DOHH2 (cell line): ENCODE measurements around the gene QKI.

Experiments used
- H3F3A ChIP-seq: fragments of 200-600 bp; sonication (generic), shearing (Covaris generic); 2 replicates; pipeline ENCODE4 v1.6.0; 2016; ENCODE audit warnings: antibody characterized with exemption, mild to moderate bottlenecking; ENCODE audit not compliant: control insufficient read depth, insufficient read depth
- H3K27ac ChIP-seq: fragments of 200-600 bp; sonication (generic); 2 replicates; pipeline ENCODE4 v1.5.1; 2014; ENCODE audit warnings: low read depth, mild to moderate bottlenecking, low read length, moderate library complexity
- H3K27me3 ChIP-seq: fragments of 200-600 bp; sonication (generic); 2 replicates; pipeline ENCODE4 v1.6.1; 2014; ENCODE audit warnings: mild to moderate bottlenecking, low read length, mixed read lengths; ENCODE audit not compliant: control insufficient read depth
- H3K36me3 ChIP-seq: fragments of 200-600 bp; sonication (generic); 2 replicates; pipeline ENCODE4 v1.6.1; 2014; ENCODE audit warnings: mild to moderate bottlenecking, low read length, moderate library complexity, mixed read lengths; ENCODE audit not compliant: control insufficient read depth
- H3K4me1 ChIP-seq: fragments of 200-600 bp; sonication (generic); 2 replicates; pipeline ENCODE4 v1.6.1; 2014; ENCODE audit warnings: mild to moderate bottlenecking, low read length, mixed read lengths; ENCODE audit not compliant: control insufficient read depth
- H3K4me2 ChIP-seq: fragments of 200-600 bp; sonication (generic); 2 replicates; pipeline ENCODE4 v1.6.0; 2014; ENCODE audit warnings: mild to moderate bottlenecking, low read length, moderate library complexity
- H3K4me3 ChIP-seq: fragments of 200-600 bp; sonication (generic); 2 replicates; pipeline ENCODE4 v1.5.1; 2014; ENCODE audit warnings: mild to moderate bottlenecking, low read length, mixed read lengths
- H3K79me2 ChIP-seq: fragments of 200-600 bp; sonication (generic); 2 replicates; pipeline ENCODE4 v1.6.1; 2014; ENCODE audit warnings: mild to moderate bottlenecking, low read length, mixed read lengths; ENCODE audit not compliant: control insufficient read depth
- H3K9me2 ChIP-seq: fragments of 200-600 bp; sonication (generic); replicated peaks from 2 replicates; pipeline ENCODE4 v1.6.1; 2014; ENCODE audit warnings: mild to moderate bottlenecking, low read length, mixed read lengths; ENCODE audit not compliant: control insufficient read depth
- H3K9me3 ChIP-seq: fragments of 200-600 bp; sonication (generic); 2 replicates; pipeline ENCODE4 v1.6.1; 2014; ENCODE audit warnings: antibody characterized with exemption, low read length, mixed read lengths; ENCODE audit not compliant: control insufficient read depth, insufficient read depth
- H4K20me1 ChIP-seq: fragments of 200-600 bp; sonication (generic); 2 replicates; pipeline ENCODE4 v1.6.0; 2014; ENCODE audit warnings: low read depth, mild to moderate bottlenecking, antibody characterized with exemption, low read length, moderate library complexity; ENCODE audit not compliant: control insufficient read depth, insufficient read depth
- CTCF ChIP-seq: fragments of 200-600 bp; sonication (generic); IDR thresholded peaks from one replicate; pipeline ENCODE4 v1.5.1; 2014; ENCODE audit warnings: antibody characterized with exemption, mild to moderate bottlenecking, low read depth, low read length; ENCODE audit not compliant: poor library complexity, severe bottlenecking
- EZH2phosphoT487 ChIP-seq: fragments of 200-600 bp; sonication (generic); IDR thresholded peaks from 2 replicates; pipeline ENCODE4 v1.6.1; 2017; ENCODE audit warnings: borderline replicate concordance, mild to moderate bottlenecking, antibody characterized with exemption, low read length, moderate library complexity, mixed read lengths

Gene QKI

DNA sequence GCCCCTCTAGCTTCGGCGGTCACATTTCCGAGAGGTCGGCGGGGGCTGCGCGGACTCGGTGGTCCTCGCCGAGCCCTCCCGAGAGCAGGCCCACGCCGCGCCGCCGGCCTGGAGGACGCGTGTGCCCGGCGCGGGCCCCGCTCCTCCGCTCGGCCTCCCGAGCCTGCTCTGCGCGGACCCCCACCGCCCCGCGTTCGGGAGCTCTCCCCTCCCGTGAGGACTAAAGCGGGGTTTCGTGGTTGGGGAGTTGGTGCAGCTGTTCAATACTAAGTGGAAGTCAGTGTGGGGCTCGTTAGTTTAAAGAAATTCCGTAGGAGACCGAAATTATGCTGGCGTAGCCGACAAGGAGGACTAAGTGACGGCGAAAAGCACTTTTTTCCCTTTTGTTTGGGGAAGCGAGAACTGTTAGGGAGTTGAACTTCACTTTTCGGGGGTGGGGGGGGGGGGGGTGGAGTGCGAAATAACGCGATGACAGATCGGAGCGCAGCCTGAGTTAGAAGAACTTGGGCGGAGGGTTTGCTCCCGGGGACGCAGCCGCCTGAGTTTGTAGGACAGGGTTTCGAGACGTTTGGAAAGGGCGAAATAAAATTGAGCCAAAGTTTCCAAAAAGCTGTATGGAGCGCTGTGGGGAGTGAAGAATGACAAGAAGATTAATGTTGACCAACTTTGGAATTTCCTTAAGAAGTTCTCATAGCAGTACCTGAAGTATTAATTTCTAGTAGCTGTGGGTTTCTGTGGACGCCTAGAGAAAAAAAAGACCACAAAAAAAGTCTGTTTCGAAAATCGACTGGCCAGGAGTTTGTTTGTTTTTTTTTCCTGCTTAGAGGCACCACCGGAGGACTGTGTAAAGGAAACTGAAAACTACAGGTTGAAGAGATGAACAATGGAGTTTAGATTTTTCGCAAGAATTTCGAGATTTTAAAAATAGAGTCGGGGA is 1.4 kb downstream of the QKI start:
- H3K79me2 ChIP-seq: peaks cover 59% of the 10 kb centered on the region
- peak overlapping the region; percentile 73 for H3K27ac ChIP-seq

GRCh38 chr6:163416557-163417253 is 2.2 kb downstream of the QKI start:
- H3K27ac ChIP-seq: peak overlapping the region; percentile 73
- peak; percentile 67 for TF ChIP-seq CTCF
- no peak for TF ChIP-seq EZH2phosphoT487
- H3K27me3 ChIP-seq: no peaks in the 10 kb centered on the region
- H3K4me3 ChIP-seq: peak overlapping the region; percentile 96
- no peaks in the 10 kb centered on the region for H3K9me3 ChIP-seq
- H4K20me1 ChIP-seq: peaks cover 45% of the 10 kb centered on the region
- H3K4me1 ChIP-seq: peaks cover 43% of the 10 kb centered on the region
- H3K9me2 ChIP-seq: no peaks in the 10 kb centered on the region
- H3K4me2 ChIP-seq: peak overlapping the region; percentile 70
- peaks cover 67% of the 10 kb centered on the region for H3K79me2 ChIP-seq
- H3F3A ChIP-seq: peaks cover 13% of the 10 kb centered on the region
- no peaks in the 10 kb centered on the region for H3K36me3 ChIP-seq

More for the DNA sequence above, 1.4 kb downstream of the QKI start:
- H3K4me3 ChIP-seq: peak overlapping the region; percentile 96
- peaks cover 43% of the 10 kb centered on the region for H3K4me1 ChIP-seq
- TF ChIP-seq CTCF (no peak), EZH2phosphoT487 (no peak)
- H3K27me3 ChIP-seq: no peaks in the 10 kb centered on the region
- H4K20me1 ChIP-seq: peaks cover 40% of the 10 kb centered on the region
- peaks cover 13% of the 10 kb centered on the region for H3F3A ChIP-seq
- no peaks in the 10 kb centered on the region for H3K9me3 ChIP-seq
- peak overlapping the region; percentile 70 for H3K4me2 ChIP-seq
- H3K36me3 ChIP-seq: no peaks in the 10 kb centered on the region
- H3K9me2 ChIP-seq: no peaks in the 10 kb centered on the region

DNA sequence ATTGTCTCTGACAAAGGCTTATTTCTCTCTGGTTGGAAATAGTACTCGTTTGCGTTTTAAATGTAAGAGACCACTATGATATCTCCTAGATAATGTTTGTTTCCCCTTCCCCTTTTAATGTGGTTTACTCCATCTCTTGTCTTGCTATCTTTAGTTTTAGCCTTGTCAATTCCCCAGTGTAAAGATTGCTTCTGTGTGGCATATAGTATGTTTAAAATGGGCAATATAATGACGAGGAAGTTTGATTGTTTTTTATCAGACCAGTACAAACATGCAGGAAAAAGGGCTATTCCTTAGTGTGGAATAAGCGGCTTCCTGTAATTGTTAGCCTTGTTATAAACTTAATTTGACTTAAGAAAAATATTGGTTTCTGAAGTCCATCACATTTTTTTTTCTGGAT is 3.1 kb downstream of the QKI start:
- Histone ChIP-seq H3K9me3 (no peaks in the 10 kb centered on the region), H3K27me3 (no peaks in the 10 kb centered on the region), H3K79me2 (peaks cover 76% of the 10 kb centered on the region), H3F3A (peaks cover 10% of the 10 kb centered on the region), H3K36me3 (no peaks in the 10 kb centered on the region), H3K9me2 (no peaks in the 10 kb centered on the region), H3K4me3 (peak overlapping the region; percentile 96), H3K4me2 (peak overlapping the region; percentile 70), H3K27ac (no peak overlapping the region), H3K4me1 (peaks cover 39% of the 10 kb centered on the region), H4K20me1 (peaks cover 45% of the 10 kb centered on the region)
- TF ChIP-seq EZH2phosphoT487: no peak
- no peak for TF ChIP-seq CTCF
